Measurements from ENCODE around the gene ZBED4.

Gene ZBED4

DNA sequence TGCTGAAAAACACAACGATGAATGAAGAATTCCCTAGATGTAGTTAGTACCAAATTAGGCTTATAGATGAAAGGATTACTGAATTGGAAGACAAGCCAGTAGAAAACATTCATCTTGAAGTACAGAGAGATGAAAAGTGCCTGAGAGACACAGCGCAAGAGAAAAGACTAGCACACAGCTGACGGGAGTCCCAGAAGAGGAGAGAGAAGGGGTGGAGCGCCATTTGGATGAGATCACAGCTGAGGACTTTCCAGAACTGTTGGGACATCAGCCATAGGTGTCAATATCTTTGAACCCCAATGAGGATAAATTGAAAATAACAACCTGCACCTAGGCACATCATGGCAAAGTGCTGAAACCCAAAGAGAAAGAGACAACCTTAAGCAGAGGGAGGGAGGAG lies 39.4 kb downstream of the ZBED4 start:
- Histone ChIP-seq H3K27ac (ENCODE audit: low read depth, low read length, severe bottlenecking) (no peak overlapping the region), H3K4me3 (ENCODE audit: extremely low read depth, insufficient read depth, low read length, poor library complexity, severe bottlenecking) (no peak overlapping the region), H3K4me1 (ENCODE audit: control insufficient read depth, insufficient read depth, low read length, poor library complexity, severe bottlenecking) (no peaks in the 10 kb centered on the region), H3K36me3 (ENCODE audit: control insufficient read depth, insufficient read depth, low read length) (peaks cover 79% of the 10 kb centered on the region), H3K9me3 (ENCODE audit: control insufficient read depth, low read length) (peaks cover 16% of the 10 kb centered on the region)
- 84 to 86% methylated on average over 4 of the region's 4 CpGs for WGBS, 2 experiments (ENCODE audit: insufficient coverage in 2 of 2)

DNA sequence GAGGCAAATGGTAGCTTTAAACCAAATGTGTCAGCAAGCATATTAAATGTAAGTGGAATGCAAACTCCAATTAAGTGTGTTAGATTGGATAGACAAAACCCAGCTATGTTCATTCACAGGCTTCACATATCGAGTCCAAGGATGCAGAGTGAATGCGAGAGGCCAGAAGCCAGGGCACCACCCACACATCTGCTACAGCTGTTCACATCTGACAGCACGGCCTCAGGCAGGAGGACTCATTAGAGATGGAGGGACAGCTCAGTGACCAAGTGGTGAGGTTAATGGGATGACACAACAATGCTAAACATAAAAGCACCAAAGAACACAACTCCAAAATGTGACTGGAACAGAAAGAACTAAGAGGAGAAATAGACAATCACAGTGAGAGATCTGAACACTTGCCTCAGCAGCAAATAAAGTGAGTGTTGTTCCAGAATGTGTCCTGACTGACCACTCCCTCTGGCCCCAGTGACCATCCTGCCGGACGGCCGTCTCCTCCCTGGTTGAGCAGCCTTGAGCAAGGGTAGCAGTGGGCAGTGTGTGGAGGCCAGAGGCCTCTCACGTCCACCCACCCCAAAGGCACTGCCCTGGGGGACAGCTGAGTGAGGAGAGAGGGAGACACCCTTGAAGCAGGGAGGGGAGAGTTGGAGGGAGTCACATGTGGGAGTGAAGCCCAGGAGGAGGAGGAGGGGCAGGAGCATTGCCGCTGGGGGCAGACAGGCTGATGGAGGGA lies 40.8 kb downstream of the ZBED4 start:
- H3K4me3 ChIP-seq (ENCODE audit: extremely low read depth, insufficient read depth, low read length, poor library complexity, severe bottlenecking) = no peak overlapping the region
- H3K27ac ChIP-seq (ENCODE audit: low read depth, low read length, severe bottlenecking) = no peak overlapping the region
- H3K9me3 ChIP-seq (ENCODE audit: control insufficient read depth, low read length) = peaks cover 4% of the 10 kb centered on the region
- H3K4me1 ChIP-seq (ENCODE audit: control insufficient read depth, insufficient read depth, low read length, poor library complexity, severe bottlenecking) = no peaks in the 10 kb centered on the region
- H3K36me3 ChIP-seq (ENCODE audit: control insufficient read depth, insufficient read depth, low read length) = peaks cover 72% of the 10 kb centered on the region
- WGBS, 2 experiments (ENCODE audit: insufficient coverage in 2 of 2) = 90 to 100% methylated on average over 2 to 3 of the region's 8 CpGs

DNA sequence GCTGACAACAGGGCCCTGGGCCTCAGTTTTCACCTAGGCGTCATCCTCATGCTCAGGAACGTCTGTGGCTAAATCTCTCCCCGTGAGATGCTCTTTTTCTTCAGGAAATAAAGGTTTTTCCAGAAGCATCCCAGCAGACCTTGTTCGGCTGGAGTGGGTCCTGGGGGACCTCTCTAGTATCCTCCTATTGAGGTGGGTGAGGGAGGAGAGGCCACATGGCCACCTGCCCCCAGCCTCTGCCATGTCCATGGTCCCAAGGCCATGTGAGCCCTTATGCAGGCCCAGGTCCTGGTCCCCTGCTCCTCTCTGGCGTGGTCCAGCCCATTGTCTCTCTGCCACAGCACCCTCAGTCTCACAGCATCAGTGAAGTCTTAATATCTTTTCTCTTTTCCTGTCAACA lies 42.6 kb downstream of the ZBED4 start:
- Histone ChIP-seq H3K27ac (ENCODE audit: low read depth, low read length, severe bottlenecking) (no peak overlapping the region), H3K36me3 (ENCODE audit: control insufficient read depth, insufficient read depth, low read length) (peaks cover 68% of the 10 kb centered on the region), H3K9me3 (ENCODE audit: control insufficient read depth, low read length) (no peaks in the 10 kb centered on the region), H3K4me1 (ENCODE audit: control insufficient read depth, insufficient read depth, low read length, poor library complexity, severe bottlenecking) (no peaks in the 10 kb centered on the region), H3K4me3 (ENCODE audit: extremely low read depth, insufficient read depth, low read length, poor library complexity, severe bottlenecking) (no peak overlapping the region)
- 96 to 100% methylated on average over 3 to 5 of the region's 5 CpGs for WGBS, 2 experiments (ENCODE audit: insufficient coverage in 2 of 2)

DNA sequence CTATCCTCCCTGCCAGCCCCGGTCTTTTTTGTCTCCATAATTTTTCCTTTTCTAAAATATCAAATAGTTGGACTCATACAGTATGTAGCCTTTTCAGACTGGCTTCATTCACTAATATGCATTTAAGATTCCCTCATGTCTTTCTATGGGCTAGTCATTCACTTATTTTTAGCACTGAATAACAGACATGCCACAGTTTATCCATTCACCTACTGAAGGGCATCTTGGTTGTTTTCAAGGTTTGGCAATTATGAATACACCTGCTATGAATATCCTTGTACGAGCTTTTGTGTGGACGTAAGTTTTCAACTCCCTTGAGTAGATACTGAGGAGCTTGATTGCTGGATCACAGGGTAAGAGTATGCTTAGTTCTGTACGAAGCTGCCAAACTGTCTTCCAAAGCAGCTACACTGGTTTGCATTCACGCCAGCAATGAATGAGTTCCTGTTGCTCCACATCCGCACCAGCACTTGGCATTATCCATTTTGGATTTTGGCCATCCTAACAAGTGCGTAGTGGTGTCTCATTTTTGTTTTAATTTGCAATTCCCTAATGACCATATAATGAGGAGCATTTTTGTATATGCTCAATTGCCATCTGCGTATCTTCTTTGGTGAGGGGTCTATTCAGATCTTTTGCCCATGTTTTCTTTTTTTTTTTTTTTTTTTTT lies 43.5 kb downstream of the ZBED4 start:
- H3K4me3 ChIP-seq (ENCODE audit: extremely low read depth, insufficient read depth, low read length, poor library complexity, severe bottlenecking) = no peak overlapping the region
- peaks cover 60% of the 10 kb centered on the region for H3K36me3 ChIP-seq (ENCODE audit: control insufficient read depth, insufficient read depth, low read length)
- no peaks in the 10 kb centered on the region for H3K9me3 ChIP-seq (ENCODE audit: control insufficient read depth, low read length)
- H3K4me1 ChIP-seq (ENCODE audit: control insufficient read depth, insufficient read depth, low read length, poor library complexity, severe bottlenecking) = no peaks in the 10 kb centered on the region
- H3K27ac ChIP-seq (ENCODE audit: low read depth, low read length, severe bottlenecking) = no peak overlapping the region
- WGBS, 2 experiments (ENCODE audit: insufficient coverage in 2 of 2) = 95 to 97% methylated on average over 7 of the region's 8 CpGs

DNA sequence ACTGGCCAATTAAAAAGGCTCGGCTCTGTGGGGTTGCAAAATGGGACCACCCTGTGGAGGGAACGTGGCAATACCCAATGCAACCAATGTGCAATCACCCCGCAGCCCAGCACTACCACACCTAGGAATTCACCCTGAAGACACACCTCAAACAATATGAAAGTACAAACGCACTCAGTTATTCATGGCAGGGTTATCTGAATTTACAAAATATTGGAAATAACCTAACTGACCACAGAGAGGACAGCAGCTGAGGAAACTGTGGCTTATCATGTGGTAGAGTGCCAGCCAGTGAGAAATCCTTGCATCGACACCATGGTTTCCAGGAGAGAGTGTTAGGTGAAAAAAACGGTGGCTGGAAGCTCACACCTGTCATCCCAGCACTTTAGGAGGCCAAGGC lies 45.9 kb downstream of the ZBED4 start:
- WGBS, 2 experiments (ENCODE audit: insufficient coverage in 2 of 2) = 92 to 100% methylated on average over 4 to 6 of the region's 6 CpGs

DNA sequence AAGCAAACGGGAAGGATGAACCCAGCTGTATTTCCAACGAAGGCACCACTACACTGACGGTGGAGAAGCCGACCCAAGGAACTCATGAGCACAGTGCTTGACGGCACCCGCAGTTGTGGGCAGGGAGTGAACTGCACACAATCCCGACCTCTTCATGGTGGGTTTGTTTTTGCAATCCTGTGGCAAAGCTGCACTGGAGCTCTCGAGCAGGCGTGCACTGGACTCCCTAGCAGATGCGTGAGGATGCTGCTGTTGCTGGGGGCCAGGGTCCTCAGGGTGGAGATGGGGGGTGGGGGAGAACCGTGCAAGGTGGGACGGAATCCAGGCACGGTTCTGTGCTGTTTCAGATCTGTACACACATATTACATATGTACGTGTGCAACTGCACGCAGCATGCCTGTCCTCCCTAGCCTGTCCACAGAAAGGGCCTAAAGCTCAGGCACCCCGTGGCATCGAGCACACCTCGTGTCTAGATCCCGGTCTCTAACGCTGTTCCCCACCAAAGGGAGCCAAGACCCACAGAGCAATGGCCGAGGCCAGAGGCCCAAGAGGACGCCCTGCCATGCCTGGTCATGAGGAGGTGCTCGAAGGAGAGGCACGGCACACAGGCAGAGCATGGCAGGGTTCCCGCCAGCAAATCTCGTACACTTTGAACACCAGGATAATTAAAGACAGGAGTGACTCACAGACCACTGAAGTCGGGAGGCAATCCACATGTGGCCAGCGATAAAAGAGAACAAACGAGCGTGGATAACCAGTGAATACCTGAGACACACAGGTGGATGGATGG lies 47.0 kb downstream of the ZBED4 start:
- no peaks in the 10 kb centered on the region for H3K4me1 ChIP-seq (ENCODE audit: control insufficient read depth, insufficient read depth, low read length, poor library complexity, severe bottlenecking)
- H3K9me3 ChIP-seq (ENCODE audit: control insufficient read depth, low read length) = no peaks in the 10 kb centered on the region
- no peak overlapping the region for H3K4me3 ChIP-seq (ENCODE audit: extremely low read depth, insufficient read depth, low read length, poor library complexity, severe bottlenecking)
- H3K36me3 ChIP-seq (ENCODE audit: control insufficient read depth, insufficient read depth, low read length) = peaks cover 52% of the 10 kb centered on the region
- WGBS, 2 experiments (ENCODE audit: insufficient coverage in 2 of 2) = 93 to 95% methylated on average over 28 to 29 of the region's 30 CpGs
- no peak overlapping the region for H3K27ac ChIP-seq (ENCODE audit: low read depth, low read length, severe bottlenecking)

More for the DNA sequence above, 45.9 kb downstream of the ZBED4 start:
- H3K36me3 ChIP-seq (ENCODE audit: control insufficient read depth, insufficient read depth, low read length) = peaks cover 59% of the 10 kb centered on the region
- no peaks in the 10 kb centered on the region for H3K4me1 ChIP-seq (ENCODE audit: control insufficient read depth, insufficient read depth, low read length, poor library complexity, severe bottlenecking)
- H3K9me3 ChIP-seq (ENCODE audit: control insufficient read depth, low read length) = no peaks in the 10 kb centered on the region
- no peak overlapping the region for H3K27ac ChIP-seq (ENCODE audit: low read depth, low read length, severe bottlenecking)
- no peak overlapping the region for H3K4me3 ChIP-seq (ENCODE audit: extremely low read depth, insufficient read depth, low read length, poor library complexity, severe bottlenecking)

DNA sequence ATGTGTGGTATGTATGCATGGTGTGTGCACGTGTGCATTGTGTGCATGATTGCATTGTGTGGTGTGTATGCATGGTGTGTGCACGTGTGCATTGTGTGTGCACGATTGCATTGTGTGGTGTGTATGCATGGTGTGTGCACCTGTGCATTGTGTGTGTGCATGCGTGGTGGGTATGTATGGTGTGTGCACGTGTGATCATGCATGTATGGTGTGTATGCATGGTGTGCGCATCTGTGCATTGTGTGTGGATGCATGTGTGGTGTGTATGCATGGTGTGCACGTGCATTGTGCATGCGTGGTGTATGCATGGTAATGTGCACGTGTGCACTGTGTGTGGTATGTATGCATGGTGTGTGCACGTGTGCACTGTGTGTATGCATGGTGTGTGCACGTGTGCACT lies 47.8 kb downstream of the ZBED4 start:
- Histone ChIP-seq H3K9me3 (ENCODE audit: control insufficient read depth, low read length) (no peaks in the 10 kb centered on the region), H3K36me3 (ENCODE audit: control insufficient read depth, insufficient read depth, low read length) (peaks cover 49% of the 10 kb centered on the region), H3K27ac (ENCODE audit: low read depth, low read length, severe bottlenecking) (no peak overlapping the region), H3K4me1 (ENCODE audit: control insufficient read depth, insufficient read depth, low read length, poor library complexity, severe bottlenecking) (no peaks in the 10 kb centered on the region), H3K4me3 (ENCODE audit: extremely low read depth, insufficient read depth, low read length, poor library complexity, severe bottlenecking) (no peak overlapping the region)
- 97 to 98% methylated on average over 5 to 9 of the region's 11 CpGs for WGBS, 2 experiments (ENCODE audit: insufficient coverage in 2 of 2)

DNA sequence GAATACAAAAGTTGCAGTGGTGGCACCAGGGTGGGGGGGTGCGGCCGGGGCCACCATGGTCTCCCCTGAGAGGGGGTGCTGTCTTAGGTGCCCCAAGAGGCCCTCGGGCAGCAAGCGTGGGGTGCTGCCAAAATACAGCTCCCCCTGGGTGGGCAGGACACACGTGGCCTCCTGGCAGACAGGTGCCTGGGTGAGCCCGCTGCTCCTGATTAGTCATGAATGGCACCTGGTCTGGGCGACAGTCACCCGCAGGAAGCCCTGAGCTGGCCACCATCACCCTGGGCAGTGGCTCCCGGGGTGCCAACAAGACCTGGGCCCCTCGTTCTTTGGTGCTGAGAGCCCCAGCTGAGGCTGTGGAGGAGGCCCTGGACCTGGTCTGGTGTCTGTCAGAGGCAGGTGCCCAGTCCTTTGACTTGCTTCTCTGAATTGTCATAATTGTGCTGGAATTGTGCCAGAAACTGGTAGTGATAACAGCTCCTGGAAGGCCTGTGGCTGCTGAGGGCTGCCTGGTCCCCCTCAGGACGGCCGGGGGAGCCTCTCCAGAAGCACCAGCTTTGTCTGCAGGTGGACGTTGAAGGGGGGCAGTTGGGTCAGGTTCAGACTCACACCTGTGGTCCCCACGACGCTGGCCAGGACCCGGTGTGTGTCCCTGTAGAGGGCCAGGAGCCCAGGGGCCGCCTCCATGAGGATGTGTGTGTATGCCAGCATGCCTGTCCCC lies 49.8 kb downstream of the ZBED4 start:
- Histone ChIP-seq H3K4me3 (ENCODE audit: extremely low read depth, insufficient read depth, low read length, poor library complexity, severe bottlenecking) (no peak overlapping the region), H3K9me3 (ENCODE audit: control insufficient read depth, low read length) (no peaks in the 10 kb centered on the region), H3K27ac (ENCODE audit: low read depth, low read length, severe bottlenecking) (no peak overlapping the region), H3K4me1 (ENCODE audit: control insufficient read depth, insufficient read depth, low read length, poor library complexity, severe bottlenecking) (no peaks in the 10 kb centered on the region), H3K36me3 (ENCODE audit: control insufficient read depth, insufficient read depth, low read length) (peaks cover 40% of the 10 kb centered on the region)
- 91 to 100% methylated on average over 11 to 17 of the region's 17 CpGs for WGBS, 2 experiments (ENCODE audit: insufficient coverage in 2 of 2)

DNA sequence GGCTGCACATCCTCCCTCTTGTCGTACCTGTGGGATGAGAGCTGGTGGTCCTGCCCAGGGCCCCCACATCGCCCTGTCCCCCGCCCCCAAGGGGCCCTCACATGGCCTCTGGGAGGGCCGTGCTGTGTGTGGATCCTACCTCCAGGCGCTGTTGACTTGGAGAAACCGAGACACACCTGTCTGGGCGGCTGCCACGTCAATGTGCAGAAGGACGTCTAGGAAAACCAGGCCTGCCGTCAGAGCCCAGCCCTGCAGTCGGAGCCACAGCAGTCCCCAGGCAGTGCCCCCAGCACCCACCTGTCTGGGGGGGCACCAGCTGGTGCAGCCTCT lies 50.4 kb downstream of the ZBED4 start:
- Histone ChIP-seq H3K36me3 (ENCODE audit: control insufficient read depth, insufficient read depth, low read length) (peaks cover 41% of the 10 kb centered on the region), H3K9me3 (ENCODE audit: control insufficient read depth, low read length) (no peaks in the 10 kb centered on the region), H3K4me3 (ENCODE audit: extremely low read depth, insufficient read depth, low read length, poor library complexity, severe bottlenecking) (no peak overlapping the region), H3K4me1 (ENCODE audit: control insufficient read depth, insufficient read depth, low read length, poor library complexity, severe bottlenecking) (no peaks in the 10 kb centered on the region), H3K27ac (ENCODE audit: low read depth, low read length, severe bottlenecking) (no peak overlapping the region)
- 94 to 96% methylated on average over 10 to 11 of the region's 11 CpGs for WGBS, 2 experiments (ENCODE audit: insufficient coverage in 2 of 2)

DNA sequence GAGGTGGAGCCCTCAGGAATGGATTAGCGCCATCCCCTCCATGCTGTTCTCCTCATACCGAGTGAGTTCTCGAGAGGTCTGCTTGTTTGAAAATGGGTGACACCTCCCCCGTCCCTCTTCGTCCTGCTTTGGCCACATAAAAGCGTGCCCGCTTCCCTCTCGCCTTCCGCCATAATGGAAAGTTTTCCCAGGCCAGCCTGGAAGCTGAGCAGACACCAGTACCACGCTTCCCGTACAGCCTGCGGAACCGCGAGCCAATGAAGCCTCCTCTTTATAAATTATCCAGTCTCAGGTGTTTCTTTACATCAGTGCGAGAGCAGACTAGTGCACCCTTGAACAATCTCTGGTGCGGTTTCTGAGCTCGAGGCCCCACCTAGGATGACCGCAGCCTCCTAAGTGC lies 51.8 kb downstream of the ZBED4 start:
- H3K36me3 ChIP-seq (ENCODE audit: control insufficient read depth, insufficient read depth, low read length) = peaks cover 35% of the 10 kb centered on the region
- H3K27ac ChIP-seq (ENCODE audit: low read depth, low read length, severe bottlenecking) = no peak overlapping the region
- no peaks in the 10 kb centered on the region for H3K9me3 ChIP-seq (ENCODE audit: control insufficient read depth, low read length)
- no peaks in the 10 kb centered on the region for H3K4me1 ChIP-seq (ENCODE audit: control insufficient read depth, insufficient read depth, low read length, poor library complexity, severe bottlenecking)
- H3K4me3 ChIP-seq (ENCODE audit: extremely low read depth, insufficient read depth, low read length, poor library complexity, severe bottlenecking) = no peak overlapping the region
- WGBS, 2 experiments (ENCODE audit: insufficient coverage in 2 of 2) = 94 to 95% methylated on average over 17 to 18 of the region's 18 CpGs

Data from mesodermal cell (in vitro differentiated cells).